ENCODE results near the gene UBXN10.

Gene UBXN10

DNA sequence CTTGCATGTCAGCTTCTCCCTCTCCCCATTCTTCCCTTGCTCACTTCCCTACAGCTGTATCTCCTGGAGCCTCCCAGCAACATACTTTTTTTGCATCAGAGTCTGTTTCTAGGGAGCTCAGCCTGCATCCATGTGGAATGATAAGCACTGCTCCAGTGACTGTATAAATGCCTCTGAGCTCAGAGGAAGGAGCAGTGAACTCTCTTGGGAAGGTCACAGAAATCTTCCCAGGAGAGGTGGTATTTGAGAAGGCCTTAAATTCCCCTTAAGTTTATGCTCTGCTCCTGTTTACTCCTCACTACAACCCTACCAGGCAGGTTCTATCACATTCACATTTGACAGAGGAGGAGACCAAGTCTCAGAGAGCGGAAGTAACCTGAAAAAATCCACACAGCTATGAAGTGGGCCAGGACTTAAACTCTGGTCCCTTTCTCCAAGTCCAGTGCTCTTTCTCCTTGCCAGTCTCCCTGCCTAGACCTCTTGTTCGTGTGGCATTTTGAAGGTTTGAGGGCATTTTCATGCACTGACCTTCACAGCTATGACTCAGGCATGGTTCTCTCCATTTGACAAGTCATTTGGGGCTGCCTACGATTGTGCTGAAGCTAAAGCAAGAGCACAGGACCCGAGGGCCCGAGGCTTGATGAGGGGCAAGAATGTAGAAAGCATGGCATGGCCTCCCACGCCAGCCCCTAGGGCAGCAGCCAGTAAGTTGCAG, 5.6 kb upstream of the UBXN10 start:
- in situ Hi-C loops (cut with MboI; ENCODE audit: low pct_unique_long_range_greater_than_20kb, low sequenced_read_pairs): no loop called here
- no peak for DNase-seq

DNA sequence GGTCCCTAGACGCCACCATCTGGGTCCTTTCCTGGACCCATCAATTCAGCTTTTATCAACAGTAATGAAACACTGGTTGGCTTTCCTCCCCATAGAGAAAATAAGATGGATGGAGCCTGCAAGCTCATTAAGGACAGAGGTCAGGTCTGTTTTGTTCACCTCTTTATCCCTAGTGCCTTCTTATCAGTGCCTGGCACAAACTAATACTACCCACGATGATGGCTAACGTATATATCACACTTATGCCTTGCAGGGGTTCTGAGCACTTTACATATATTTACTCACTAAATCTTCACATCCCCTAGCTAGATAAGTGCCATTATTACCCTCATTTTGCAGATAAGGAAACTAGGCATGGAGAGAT, 5.1 kb upstream of the UBXN10 start:
- DNase-seq: no peak
- in situ Hi-C loops (cut with MboI; ENCODE audit: low pct_unique_long_range_greater_than_20kb, low sequenced_read_pairs): no loop called here

DNA sequence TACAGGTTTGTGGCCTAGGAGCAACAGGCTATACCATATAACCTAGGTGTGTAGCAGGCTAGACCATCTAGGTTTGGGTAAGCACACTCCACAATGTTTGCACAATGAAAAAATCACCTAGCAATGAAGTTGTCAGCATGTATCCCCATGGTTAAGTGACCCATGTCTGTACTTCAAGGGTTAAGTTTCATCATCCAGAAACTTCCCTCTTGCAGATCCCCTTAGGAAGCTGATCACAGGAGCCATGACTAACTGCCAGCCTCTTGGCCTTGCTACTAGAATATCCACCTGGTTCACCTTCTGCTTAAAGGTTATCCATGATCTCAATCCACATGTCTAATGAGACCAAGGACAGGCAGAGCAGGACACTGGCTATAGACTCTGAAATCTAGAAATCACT, 3.5 kb upstream of the UBXN10 start:
- in situ Hi-C loops (cut with MboI; ENCODE audit: low pct_unique_long_range_greater_than_20kb, low sequenced_read_pairs): no loop called here
- no peak for DNase-seq

DNA sequence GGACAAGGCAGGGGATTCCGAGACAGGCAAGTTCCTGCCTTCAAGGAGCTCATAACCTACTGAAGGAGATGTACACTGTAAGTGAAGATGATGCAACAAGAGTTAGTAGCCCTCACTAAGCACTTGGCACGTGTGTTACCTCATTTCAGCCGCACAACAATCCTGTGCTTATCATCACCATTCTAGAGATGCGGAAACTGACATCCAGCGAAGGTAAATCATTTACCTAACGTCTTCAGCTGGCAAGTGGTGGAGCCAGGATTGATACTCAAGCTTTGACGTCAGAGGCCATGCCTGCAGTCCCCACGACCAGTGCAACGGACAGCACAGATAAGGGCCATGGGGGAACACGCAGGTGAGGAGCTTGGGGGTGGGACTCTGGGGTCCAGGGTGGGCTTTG, 2.9 kb upstream of the UBXN10 start:
- in situ Hi-C loops (cut with MboI; ENCODE audit: low pct_unique_long_range_greater_than_20kb, low sequenced_read_pairs): no loop called here
- DNase-seq: no peak

DNA sequence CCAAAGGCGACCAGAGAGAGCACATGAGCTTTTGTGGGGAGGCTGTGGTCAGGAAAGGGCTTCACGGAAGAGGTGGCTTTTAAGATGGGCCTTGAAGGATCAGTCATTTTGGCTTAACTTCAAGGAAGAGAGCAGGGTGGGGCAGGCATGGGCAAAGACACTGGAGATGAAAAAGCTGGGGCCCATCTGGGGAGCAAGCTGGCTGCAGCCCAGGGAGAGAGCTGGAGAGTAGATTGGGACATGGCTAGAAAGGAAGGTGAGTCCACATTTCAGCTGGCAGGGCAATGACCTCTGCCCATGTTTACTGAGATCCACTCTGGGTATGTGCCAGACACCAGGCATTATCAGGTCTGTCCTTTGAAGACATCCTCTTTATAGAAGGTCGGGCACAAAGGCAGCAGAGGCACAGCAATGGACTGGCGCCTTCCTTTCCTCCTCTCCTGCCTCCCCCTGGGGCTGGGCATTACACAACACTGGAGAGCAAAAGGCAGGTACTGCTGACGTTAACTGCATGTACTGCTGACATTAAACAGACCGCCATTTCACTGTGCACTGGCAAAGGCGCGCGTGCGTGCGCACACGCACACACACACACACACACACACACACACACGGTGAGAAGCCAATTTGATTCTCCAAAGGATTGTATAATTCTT, 2.2 kb upstream of the UBXN10 start:
- in situ Hi-C loops (cut with MboI; ENCODE audit: low pct_unique_long_range_greater_than_20kb, low sequenced_read_pairs): no loop called here
- no peak for DNase-seq

DNA sequence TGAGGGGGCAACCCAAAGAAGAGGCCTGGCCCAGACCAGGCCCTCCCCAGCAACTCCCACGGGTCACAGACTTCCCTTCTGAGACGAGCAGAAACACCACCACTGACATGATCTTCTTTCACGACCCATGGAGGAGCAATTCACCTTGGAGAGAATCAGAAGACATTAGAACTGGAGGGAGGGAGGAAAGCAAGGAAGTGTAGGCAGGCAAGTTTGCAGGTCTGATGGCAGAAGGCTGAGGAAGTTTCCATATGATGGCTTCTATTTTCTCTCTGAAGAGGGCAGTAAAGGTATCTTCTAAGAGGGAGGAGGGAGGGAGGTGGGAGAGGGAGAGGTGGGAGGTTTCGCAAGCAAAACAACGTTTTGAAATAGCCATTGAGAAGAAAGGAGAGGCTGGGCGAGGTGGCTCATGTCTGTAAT, 1.4 kb upstream of the UBXN10 start:
- no peak for DNase-seq
- in situ Hi-C loops (cut with MboI; ENCODE audit: low pct_unique_long_range_greater_than_20kb, low sequenced_read_pairs): no loop called here

DNA sequence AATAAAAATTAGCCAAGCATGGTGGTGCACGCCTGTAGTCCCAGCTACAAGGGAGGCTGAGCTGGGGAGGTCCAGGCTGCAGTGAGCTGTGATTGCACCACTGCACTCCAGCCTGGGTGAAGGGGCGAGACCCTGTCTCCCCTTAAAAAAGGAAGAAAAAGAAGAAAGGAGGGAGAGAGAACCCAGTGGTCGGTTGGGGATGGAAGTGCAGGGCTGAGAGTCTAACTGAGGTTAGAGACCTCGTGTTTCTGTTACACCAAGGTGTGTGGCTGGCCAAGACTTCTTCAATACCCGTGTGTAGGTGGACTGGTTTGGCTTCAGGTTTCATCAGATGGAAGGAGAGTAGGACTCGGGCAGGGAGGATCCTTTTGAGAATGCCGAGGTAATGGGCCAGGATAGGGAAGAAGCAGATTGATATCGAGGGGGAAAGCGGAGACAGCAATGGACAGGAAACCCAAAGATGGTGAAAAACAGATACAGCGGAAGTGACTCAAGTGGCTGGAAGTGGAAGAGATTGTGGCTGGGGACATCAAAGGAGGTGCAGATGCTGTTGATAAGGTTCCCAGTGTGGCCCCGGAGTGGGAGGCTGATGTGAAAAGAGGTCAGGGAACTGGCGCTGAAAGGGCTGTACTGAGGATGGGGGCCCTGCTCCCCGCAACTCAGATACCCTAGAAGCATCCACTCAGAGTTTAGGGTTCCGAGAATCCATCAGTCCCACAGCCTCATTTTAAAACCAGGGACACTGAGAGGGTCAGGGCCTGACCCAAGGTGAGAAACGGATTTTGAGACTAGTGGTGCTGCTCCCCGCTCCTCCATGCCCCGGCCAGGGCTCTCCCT, 681 bp upstream of the UBXN10 start:
- peak; percentile 51 for DNase-seq
- in situ Hi-C loops (cut with MboI; ENCODE audit: low pct_unique_long_range_greater_than_20kb, low sequenced_read_pairs): no loop called here

DNA sequence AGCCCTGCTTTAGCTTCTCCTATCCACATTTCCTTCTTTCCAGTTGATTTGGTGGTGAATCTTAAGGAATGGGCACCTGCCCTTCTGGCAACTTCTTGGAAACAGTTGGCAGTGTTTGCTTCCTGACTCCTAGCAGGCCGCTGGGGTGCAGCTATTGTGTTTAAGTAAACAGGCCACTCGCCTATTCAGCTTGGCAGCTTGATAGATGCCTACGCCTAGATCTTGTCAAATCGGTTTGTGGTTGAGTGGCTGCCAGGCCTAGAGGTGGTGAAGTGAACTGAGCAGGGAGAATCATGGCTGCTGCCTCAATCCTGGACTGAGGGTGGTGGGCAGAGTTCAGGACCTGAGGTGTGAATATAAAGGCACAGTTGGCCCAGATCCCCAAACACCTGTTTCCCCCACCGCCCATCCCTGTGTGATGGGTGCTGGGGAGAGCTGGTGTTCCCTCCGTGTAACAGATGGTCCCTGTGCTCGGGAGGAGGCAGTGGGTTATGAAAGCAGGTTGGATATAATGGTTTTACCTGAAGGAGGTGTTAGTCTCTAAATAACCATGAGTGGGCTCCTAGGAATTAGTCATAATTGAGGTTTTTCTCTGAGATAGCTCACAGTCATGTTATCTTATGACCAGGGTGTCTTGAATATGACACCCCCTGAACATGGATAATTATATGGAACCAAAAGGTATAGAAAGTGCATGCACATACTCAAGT, 1.4 kb downstream of the UBXN10 start:
- in situ Hi-C loops (cut with MboI; ENCODE audit: low pct_unique_long_range_greater_than_20kb, low sequenced_read_pairs): no loop called here
- no peak for DNase-seq

DNA sequence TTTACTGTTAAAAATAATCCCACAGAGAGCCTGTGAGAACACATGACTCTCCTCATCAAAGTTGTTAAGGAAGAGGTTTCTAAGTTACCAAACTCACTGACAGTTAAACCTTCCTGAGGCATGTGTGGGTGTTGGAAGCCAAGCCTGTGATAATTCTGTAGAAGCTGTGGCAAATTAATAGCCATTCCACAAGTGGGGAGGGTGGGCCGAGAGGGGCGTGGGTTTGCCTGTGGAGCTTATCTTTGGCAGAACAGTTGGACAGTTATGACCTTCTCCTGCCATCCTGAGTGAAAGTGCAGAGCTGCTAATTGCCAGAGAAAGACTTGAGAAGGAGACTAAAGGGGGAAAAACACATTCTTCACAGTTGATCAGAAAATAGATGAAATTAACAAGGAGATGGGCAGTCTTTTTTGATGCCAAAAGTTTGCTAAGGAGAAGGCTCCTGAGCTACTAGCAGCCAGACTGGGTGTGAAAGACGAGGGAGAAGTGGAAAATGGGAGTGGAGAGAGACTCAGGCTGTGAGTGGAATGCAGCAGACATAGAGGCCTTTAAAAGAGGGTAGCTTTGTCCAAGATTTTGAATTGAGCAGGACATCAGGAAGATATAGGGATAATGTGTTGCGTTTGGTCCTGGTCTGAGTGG, 2.0 kb downstream of the UBXN10 start:
- in situ Hi-C loops (cut with MboI; ENCODE audit: low pct_unique_long_range_greater_than_20kb, low sequenced_read_pairs): no loop called here
- no peak for DNase-seq

DNA sequence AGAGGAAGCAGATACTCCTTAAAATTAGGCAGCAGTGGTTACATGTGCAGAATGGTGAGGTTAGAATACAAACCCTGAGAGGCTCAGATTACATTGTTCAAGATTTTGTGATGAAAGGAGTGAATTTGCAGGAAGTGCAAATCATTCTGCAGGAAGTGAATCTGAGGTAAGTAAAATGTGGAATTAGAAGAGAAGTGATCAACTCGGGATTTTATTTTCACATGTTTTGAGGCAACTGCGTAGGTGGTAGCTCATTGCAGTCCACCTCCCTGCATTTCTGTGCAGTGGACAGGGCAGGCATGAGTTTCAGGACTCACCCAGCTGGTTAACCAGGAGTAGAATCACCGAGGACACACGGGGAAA, 2.5 kb downstream of the UBXN10 start:
- no peak for DNase-seq
- in situ Hi-C loops (cut with MboI; ENCODE audit: low pct_unique_long_range_greater_than_20kb, low sequenced_read_pairs): no loop called here

DNA sequence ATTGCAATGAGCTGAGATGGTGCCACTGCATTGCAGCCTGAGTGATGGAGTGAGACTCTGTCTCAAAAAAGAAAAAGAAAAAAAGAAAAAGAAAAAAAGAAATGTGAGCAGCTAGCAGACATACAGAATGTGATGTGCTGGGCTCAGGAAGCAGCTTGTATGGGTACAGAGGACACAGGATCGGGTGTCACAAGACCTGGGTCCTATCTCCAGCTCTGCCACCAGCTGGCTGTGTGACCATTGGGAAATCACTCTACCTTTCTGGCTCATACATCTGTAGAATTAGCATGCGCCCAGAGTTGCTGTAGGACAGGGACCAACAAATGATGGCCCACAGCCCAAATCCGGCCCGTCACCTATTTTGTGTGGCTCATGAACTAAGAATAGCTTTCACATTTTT, 3.8 kb downstream of the UBXN10 start:
- DNase-seq: no peak
- in situ Hi-C loops (cut with MboI; ENCODE audit: low pct_unique_long_range_greater_than_20kb, low sequenced_read_pairs): no loop called here

DNA sequence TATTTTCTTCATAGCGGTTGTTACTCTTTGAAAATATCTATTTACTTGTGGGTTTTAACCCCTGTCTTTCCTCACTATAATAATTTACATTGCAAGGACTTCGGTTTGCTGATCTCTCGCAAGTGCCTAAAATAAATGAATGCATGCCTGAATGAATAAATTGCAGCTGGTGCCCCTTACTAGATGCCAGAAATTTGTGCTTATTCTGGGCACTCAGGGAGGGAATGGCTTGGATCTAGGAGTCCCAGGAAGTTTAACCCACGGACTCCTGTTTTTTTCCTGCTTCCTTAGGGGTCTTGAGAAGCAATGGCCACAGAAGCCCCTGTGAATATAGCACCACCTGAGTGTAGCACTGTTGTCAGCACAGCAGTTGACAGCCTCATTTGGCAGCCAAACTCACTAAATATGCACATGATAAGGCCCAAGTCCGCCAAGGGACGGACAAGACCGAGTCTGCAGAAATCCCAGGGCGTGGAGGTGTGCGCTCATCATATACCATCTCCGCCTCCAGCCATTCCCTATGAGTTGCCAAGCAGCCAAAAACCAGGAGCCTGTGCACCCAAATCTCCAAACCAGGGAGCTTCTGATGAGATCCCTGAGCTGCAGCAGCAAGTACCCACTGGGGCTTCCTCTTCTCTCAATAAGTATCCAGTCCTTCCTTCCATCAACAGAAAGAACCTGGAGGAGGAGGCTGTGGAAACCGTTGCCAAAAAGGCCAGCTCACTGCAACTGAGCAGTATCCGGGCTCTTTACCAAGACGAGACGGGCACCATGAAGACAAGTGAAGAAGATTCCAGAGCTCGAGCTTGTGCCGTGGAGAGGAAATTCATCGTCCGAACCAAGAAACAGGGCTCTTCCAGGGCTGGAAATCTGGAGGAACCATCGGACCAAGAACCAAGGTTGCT, 4.6 kb downstream of the UBXN10 start:
- no peak for DNase-seq
- in situ Hi-C loops (cut with MboI; ENCODE audit: low pct_unique_long_range_greater_than_20kb, low sequenced_read_pairs): no loop called here

DNA sequence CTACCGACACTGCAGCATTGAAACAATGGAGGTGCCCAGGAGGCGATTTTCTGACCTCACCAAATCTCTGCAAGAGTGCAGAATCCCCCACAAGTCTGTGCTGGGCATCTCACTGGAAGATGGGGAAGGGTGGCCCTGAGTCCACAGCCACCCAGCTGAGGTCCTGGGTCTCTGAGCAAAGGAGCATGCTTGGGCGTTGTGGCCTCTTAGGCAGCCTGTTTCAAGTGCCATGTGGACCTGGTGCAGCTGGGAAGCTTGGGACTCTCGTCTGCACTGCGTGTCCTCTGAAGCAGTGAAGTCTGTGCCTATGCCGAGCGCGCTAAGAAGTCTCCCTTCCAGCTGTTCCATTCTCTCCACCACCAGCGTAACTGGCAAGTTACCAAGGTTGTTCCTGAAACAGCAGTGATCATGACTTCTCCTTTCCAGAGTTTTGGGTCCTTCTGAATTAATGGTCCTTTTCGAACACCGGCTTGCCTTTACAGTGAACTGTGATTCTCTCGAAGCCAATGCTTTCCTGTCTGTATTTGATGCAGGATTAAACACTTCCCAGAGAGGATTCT, 5.5 kb downstream of the UBXN10 start:
- in situ Hi-C loops (cut with MboI; ENCODE audit: low pct_unique_long_range_greater_than_20kb, low sequenced_read_pairs): no loop called here

DNA sequence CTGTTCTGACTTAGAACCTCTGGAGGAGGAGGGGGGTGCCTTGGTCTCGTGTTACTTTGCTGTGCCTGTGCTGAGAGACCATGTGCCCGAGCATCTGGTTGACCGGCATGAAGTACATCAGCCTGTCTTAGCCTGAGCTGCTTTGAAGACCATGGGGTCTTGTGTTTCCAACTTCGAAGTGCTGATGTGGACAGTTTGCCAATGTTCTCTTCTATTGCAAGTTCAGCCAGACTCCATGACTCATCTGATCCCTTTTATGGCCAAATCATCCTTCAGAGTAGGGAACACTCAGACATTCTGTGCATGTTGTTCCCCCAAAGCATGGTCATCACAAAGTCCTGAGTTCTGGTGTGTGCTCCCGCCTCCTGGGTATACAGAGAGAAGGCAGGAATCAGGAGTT, 6.5 kb downstream of the UBXN10 start:
- DNase-seq: no peak
- in situ Hi-C loops (cut with MboI; ENCODE audit: low pct_unique_long_range_greater_than_20kb, low sequenced_read_pairs): no loop called here

More for the DNA sequence above, 5.5 kb downstream of the UBXN10 start:
- no peak for DNase-seq

DNA sequence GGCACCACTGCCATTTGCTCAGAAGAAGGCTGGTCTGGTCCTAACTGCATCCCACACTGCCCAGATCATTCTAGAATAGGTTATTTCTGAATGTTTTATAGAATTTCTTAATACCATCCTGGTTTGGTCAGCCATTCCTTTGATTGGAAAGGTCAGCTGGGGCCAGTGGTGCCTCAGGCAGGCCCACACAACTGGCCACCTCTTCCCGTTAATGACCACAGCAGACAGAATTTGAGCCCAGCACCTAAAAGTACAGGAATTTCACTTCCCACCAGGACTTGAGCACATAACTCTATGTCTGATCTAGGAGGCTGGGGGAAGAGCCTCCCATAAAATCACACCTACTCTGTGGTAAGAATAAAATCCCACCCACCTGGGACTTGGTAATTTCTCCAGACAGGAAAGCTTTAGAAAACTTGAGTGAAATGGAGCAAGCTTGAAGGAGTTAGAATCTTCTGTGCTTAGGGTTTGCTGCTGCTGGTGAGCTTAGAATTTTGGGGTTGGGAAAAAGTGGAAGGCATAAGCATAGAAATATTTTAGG, 7.0 kb downstream of the UBXN10 start:
- in situ Hi-C loops (cut with MboI; ENCODE audit: low pct_unique_long_range_greater_than_20kb, low sequenced_read_pairs): no loop called here
- no peak for DNase-seq

DNA sequence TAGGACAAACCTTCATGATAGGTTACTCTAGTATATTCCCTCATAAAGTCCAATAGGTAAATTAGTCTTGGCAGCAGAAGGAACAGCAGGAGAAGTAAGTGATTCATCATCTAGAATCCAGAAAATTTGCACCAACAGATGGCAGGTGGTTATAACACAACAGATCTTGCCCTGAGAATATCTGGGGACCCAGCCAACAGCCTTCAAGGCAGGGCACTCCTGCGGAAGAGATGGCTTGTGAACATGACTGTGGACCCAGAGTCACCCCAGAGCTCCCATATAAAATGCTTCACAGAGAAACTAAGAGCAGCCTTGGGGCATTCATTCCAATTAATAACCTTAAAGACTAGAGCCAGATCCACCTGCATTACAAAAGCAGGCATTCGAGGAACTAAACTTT, 8.3 kb downstream of the UBXN10 start:
- no peak for DNase-seq
- in situ Hi-C loops (cut with MboI; ENCODE audit: low pct_unique_long_range_greater_than_20kb, low sequenced_read_pairs): no loop called here

DNA sequence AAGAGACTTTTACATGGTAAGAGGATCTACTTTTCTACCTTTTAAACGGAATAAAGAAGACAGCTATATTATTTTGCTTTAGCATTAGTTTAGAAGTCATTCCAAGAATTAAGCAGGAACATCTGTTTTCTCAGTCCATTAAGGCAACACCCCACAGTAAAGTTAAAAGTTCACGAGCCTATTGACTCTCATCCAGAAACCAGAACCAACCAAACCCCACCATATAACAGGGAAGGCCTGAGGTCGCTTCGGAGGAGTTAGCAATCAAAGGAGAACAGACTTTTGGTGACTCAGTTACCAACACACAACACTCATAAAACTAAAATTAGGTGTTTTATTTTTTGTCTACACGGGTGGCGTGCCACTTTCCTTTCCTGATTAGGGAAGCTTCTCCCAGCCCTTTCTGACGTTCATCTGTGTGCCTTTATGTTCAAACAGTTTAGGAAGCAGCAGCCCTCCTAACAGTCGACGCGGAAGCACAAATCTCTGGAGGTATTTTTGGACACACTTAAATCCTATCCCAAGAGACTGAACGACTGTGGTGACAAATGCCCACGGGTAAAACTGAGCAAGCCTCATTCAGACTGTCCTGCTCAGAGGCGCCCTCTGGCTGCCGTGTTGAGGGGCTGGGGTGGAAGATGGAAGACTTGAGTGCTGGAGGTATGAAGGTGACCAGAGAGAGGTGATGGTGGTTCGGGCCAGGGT, 9.0 kb downstream of the UBXN10 start:
- in situ Hi-C loops (cut with MboI; ENCODE audit: low pct_unique_long_range_greater_than_20kb, low sequenced_read_pairs): no loop called here
- peak; percentile 62 for DNase-seq

All from KBM-7 (cell line).